GM12891 (cell line): ENCODE measurements around the gene UBN1.

ENCODE experiments used
- POLR2A ChIP-seq: IDR thresholded peaks from 2 replicates; pipeline ENCODE4 v1.6.1; 2011; ENCODE audit warnings: low read depth, low read length, control low read depth
- POLR2AphosphoS5 ChIP-seq: IDR thresholded peaks from 2 replicates; pipeline ENCODE4 v1.6.1; 2011; ENCODE audit warnings: low read depth, low read length, control low read depth
- TAF1 ChIP-seq: IDR thresholded peaks from 2 replicates; pipeline ENCODE4 v1.6.1; 2011; ENCODE audit warnings: low read depth, low read length, control low read depth

DNA sequence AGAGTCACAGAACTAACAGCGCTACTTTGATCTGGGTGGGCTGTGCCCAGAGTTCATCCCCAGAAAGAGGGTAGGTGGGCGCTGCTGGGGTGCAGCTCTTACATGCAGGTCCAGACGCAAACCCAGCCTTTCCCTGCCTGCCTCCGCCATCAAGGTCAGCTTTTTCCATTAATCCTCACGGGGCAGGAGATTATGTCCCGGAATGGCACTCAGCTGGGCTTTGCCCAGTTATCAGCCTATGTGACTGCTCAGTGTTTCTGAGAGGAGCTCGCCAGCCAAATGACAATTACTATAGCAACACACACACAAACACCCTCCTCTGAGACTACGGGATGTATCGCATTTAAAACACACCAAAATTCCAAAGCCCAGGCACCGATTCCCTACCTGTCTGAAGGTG, 20.3 kb upstream of the UBN1 start:
- TF ChIP-seq POLR2AphosphoS5 (no peak), TAF1 (no peak), POLR2A (no peak)
